Heart left ventricle (tissue), 16 donors: Measurements from ENCODE around the gene TUBA8. TPM values are rescaled to one million over a fixed set of nuclear protein-coding genes. Genes with fewer than 3 reads are reported as not detected.
"Not testable (repeated sequence)": the region's sequence is repeated elsewhere in the genome, so short reads cannot be mapped to it uniquely, and the experiment has no call there.

ENCODE experiments used
- ATAC-seq, 4 donors: fragments of 200-7000 bp; cut with Tn5 transposase; one replicate each; pipeline ENCODE4 v1.9.1; 2020 to 2022; ENCODE audit warnings: moderate library complexity in 4 of 4, mild to moderate bottlenecking in 3 of 4, moderate number of reproducible peaks in 1 of 4
- DNase-seq, 5 donors: peaks; one replicate each; pipeline ENCODE4 v3.0.0-alpha.2; 2020
- H3K27ac ChIP-seq, 12 donors: fragments of 200-600 bp; sonication (generic) in 4 of 12; one replicate each; pipeline versions ENCODE4 v1.5.0 to v1.8.0; 2016 to 2022; ENCODE audit warnings: mild to moderate bottlenecking in 2 of 12
- H3K27me3 ChIP-seq, 9 donors: fragments of 200-600 bp; sonication (generic) in 2 of 9; one replicate each; pipeline versions ENCODE4 v1.5.1 to v1.8.0; 2016 to 2022; ENCODE audit warnings: mild to moderate bottlenecking in 3 of 9
- H3K36me3 ChIP-seq, 9 donors: fragments of 200-600 bp; sonication (generic) in 2 of 9; one replicate each; pipeline versions ENCODE4 v1.5.0 to v1.8.0; 2018 to 2022; ENCODE audit warnings: mild to moderate bottlenecking in 2 of 9
- H3K4me1 ChIP-seq, 12 donors: fragments of 200-600 bp; sonication (generic) in 4 of 12; one replicate each; pipeline versions ENCODE4 v1.5.0 to v1.8.0; 2016 to 2022; ENCODE audit warnings: mild to moderate bottlenecking in 3 of 12
- H3K4me3 ChIP-seq, 12 donors: fragments of 200-600 bp; sonication (generic) in 4 of 12; one replicate each; pipeline versions ENCODE4 v1.5.0 to v1.8.0; 2017 to 2022; ENCODE audit warnings: mild to moderate bottlenecking in 9 of 12, moderate library complexity in 4 of 12
- H3K9me3 ChIP-seq, 12 donors: fragments of 200-600 bp; sonication (generic) in 4 of 12; one replicate each; pipeline versions ENCODE4 v1.5.0 to v1.8.0; 2016 to 2022; ENCODE audit warnings: mild to moderate bottlenecking in 1 of 12
- POLR2A ChIP-seq, 2 donors: fragments of 450-650 bp; IDR thresholded peaks; one replicate each; pipeline ENCODE4 v1.6.1; 2017; ENCODE audit warnings: antibody characterized with exemption in 2 of 2, mild to moderate bottlenecking in 2 of 2, moderate library complexity in 2 of 2
- WGBS, 4 donors: extraction: QIAGEN DNeasy Blood & Tissue Kit in 2 of 4; methylation state at CpG; one replicate each; pipeline versions ENCODE4 v1.1.5 to v1.1.7; 2013 to 2018; 5-methylcytosine and 5-hydroxymethylcytosine counted together
- intact Hi-C, 10 donors: fragments of 100-400 bp; cut with DNase I; formaldehyde crosslinking; loops; one replicate each; pipeline versions ENCODE4 v1.11.1 to v1.14.2; 2022
- long read RNA-seq, 3 donors: library from polyadenylated mRNA; unstranded; transcript quantifications; one replicate each; pipeline ENCODE4 v2.0.0, GENCODE V29; 2020 to 2021
- polyA plus RNA-seq, 2 donors: library from polyadenylated mRNA; stranded (reverse); fragments of 200-250 nt; gene quantifications; one replicate each; pipeline ENCODE4 v1.2.3, GENCODE V29; 2013
- total RNA-seq, 9 donors: library from RNA; depleted of rRNA in 2 of 9; stranded (reverse); fragments of >200 nt in 2 of 9; fragmentation: NEBNext Ultra II Directional in 3 of 9; extraction: Animal tissue kit (Norgen Biotek cat#: 25700) in 3 of 9; gene quantifications; one replicate each; pipeline versions ENCODE4 v1.1.0 to v1.2.4, GENCODE V29; 2016 to 2023
- TF ChIP-seq, protein P1 (sequence below), 12 donors: fragments of 200-600 bp; sonication (generic) in 4 of 12; IDR thresholded peaks; one replicate each; pipeline versions ENCODE4 v1.5.0 to v1.8.0; 2018 to 2022; ENCODE audit warnings: antibody characterized with exemption in 12 of 12, mild to moderate bottlenecking in 5 of 12
- donor health status: ischemic (EF 13 %, LVEDD 7.1; RV severe dilation, severe dysfunction).
- donor health status: healthy with polysubstance abuse.
- donor health status: DM: no; HTN: yes; CAD: no.
- donor health status: DM: no; HTN: no; CAD: no.
- donor health status: ischemic (EF 25% LVEDD 6.9; RV normal size, moderate dysfunction).
- donor health status: ischemic (EF 25% LVEDD 5.7; RV mildly dilated, moderate dysfunction).
- donor health status: healthy.
- donor health status: DM: yes; HTN: yes; CAD: no.
- donor health status: ischemic (EF 35%, LVEDD 5.7; RV mildly dilated, moderate dysfunction).
- donor health status: nonischemic (EF 11% LVEDD 7.7; RV severe dilation, severe dysfunction).
- donor health status: DM: yes; HTN: yes; CAD: no.
- donor health status: PGD.
- donor health status: ischemic (EF 29% LVEDD 5.4; RV normal size, mild dysfunction).
- donor health status: nonischemic (EF 23%, LVEDD 6.1; RV moderate dilation, normal function).

Gene TUBA8
- 100 to 1,000 TPM in 4 of 9 donors, 10 to 100 TPM in 5; 56.3 to 183 (median 92.2) TPM for total RNA-seq
- polyA plus RNA-seq: 100 to 1,000 TPM in 1 of 2 donors, 10 to 100 TPM in 1; 44.1 to 338 TPM
- long read RNA-seq, donor 1, transcript TUBA8-202 (5 exons, 2,018 nt): major isoform, 349 of 392 reads
- long read RNA-seq, donor 1, partial matches to known transcripts: 19 of 392 reads
- long read RNA-seq, donor 1, other reads (novel, unspliced or antisense): 20 of 392 reads
- long read RNA-seq, donor 2, transcript TUBA8-203 (4 exons, 1,700 nt): minor isoform, 9 of 644 reads
- long read RNA-seq, donor 2, transcript TUBA8-202 (5 exons, 2,018 nt): major isoform, 578 of 644 reads
- long read RNA-seq, donor 2, partial matches to known transcripts: 13 of 644 reads
- long read RNA-seq, donor 2, other reads (novel, unspliced or antisense): 42 of 644 reads
- long read RNA-seq, donor 3, transcript TUBA8-202 (5 exons, 2,018 nt): major isoform, 66 of 90 reads
- long read RNA-seq, donor 3, partial matches to known transcripts: 12 of 90 reads
- long read RNA-seq, donor 3, other reads (novel, unspliced or antisense): 11 of 90 reads

DNA sequence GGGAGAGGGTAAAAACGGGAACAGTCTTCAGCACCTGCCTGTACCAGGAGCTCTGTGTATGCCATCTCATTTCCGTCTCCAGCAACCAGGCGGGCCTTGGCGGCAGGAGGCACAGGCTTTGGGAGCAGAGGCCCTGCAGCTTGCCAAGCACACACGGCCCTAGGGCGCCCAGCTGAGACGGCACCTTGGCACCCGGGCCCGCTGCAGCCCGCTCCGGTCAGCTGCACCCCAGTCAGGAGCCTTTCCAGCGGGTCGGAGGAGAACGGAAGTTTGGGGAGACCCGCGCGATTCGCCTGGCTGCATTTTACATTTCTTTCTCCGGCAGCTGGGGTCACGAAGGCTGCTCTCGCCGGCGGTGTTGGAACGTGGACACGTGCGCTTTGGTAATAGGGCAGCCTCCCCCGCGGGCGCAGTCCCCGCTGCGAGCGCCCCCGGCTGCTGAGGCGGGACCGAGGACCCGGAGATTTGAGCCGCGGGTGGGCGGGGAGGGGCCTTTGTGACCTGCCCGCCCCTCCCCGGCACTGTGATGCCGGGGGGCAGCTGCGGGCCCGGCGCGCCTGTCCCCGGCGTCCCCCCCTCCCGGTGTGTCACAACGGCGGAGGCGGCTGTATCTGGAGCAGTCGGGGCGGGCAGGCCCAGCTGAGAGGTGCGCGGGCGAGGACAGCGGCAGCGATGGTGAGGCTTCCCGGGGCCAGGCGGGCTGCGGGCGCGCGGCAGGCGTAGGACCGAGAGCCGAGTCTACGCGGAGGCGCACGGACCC lies at the start of gene TUBA8:
Gene TUBA8 (plus strand): TSS at position 616 of the 760 bp plus-strand sequence. CDS start 57 bp downstream, at position 673.
- peak; percentile 46 to 79 (median 61) for DNase-seq
- peak within 1 kb of the TSS; percentile 46 to 74 (median 58) for H3K4me3 ChIP-seq
- H3K4me1 ChIP-seq: peaks cover 0 to 53% (median 26%) of the 10 kb centered on the region in 12 donors
- TF ChIP-seq, protein P1, sequence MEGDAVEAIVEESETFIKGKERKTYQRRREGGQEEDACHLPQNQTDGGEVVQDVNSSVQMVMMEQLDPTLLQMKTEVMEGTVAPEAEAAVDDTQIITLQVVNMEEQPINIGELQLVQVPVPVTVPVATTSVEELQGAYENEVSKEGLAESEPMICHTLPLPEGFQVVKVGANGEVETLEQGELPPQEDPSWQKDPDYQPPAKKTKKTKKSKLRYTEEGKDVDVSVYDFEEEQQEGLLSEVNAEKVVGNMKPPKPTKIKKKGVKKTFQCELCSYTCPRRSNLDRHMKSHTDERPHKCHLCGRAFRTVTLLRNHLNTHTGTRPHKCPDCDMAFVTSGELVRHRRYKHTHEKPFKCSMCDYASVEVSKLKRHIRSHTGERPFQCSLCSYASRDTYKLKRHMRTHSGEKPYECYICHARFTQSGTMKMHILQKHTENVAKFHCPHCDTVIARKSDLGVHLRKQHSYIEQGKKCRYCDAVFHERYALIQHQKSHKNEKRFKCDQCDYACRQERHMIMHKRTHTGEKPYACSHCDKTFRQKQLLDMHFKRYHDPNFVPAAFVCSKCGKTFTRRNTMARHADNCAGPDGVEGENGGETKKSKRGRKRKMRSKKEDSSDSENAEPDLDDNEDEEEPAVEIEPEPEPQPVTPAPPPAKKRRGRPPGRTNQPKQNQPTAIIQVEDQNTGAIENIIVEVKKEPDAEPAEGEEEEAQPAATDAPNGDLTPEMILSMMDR (IDR thresholded peaks at IDR 0.05): peak in 2 of 12 donors; percentile 2 to 23
- TF ChIP-seq POLR2A (IDR thresholded peaks at IDR 0.05): peak; percentile 14 to 43
- ATAC-seq: peak; percentile 42 to 72 (median 64)
- 1 to 2% (median 1%) methylated on average over 28 to 72 of the region's 72 CpGs for WGBS, 4 donors
- H3K27me3 ChIP-seq: peaks cover 0 to 39% (median 0%) of the 10 kb centered on the region in 9 donors
- peak within 1 kb of the TSS; percentile 69 to 97 (median 84) for H3K27ac ChIP-seq
- H3K9me3 ChIP-seq: no peaks in the 10 kb centered on the region
- intact Hi-C loops: no loop called here
- H3K36me3 ChIP-seq: no peaks in the 10 kb centered on the region

DNA sequence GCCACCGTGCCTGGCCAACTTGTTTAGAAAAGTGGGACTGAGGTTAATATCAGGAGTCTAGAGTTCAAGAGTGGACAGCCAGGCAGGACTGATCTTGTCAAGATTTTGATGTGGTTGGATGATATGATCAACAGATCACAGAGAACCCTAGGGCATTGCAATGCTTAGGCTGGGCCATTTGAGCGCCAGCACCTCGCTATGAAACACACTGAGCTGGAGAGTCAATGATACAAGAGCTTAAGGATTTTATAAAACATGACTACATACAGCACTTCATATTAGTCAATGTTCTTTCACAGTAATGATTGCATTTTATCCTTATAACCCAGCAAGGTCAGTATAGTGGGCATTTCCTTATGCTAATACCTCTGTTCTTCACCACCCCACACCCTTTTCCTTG lies 48.2 kb upstream of the TUBA8 start:
- H3K27ac ChIP-seq: no peak overlapping the region
- H3K9me3 ChIP-seq: no peaks in the 10 kb centered on the region
- no peak overlapping the region for H3K4me3 ChIP-seq
- H3K36me3 ChIP-seq: no peaks in the 10 kb centered on the region
- 91 to 98% (median 97%) methylated on average over 3 of the region's 3 CpGs for WGBS, 4 donors
- no peak for TF ChIP-seq POLR2A (IDR thresholded peaks at IDR 0.05)
- TF ChIP-seq, protein P1 (IDR thresholded peaks at IDR 0.05): no peak
- peaks cover 0 to 8% (median 0%) of the 10 kb centered on the region in 9 donors for H3K27me3 ChIP-seq
- DNase-seq (no peak), ATAC-seq (no peak)
- H3K4me1 ChIP-seq: peaks cover 0 to 33% (median 8%) of the 10 kb centered on the region in 12 donors
- intact Hi-C loops: no loop called here

DNA sequence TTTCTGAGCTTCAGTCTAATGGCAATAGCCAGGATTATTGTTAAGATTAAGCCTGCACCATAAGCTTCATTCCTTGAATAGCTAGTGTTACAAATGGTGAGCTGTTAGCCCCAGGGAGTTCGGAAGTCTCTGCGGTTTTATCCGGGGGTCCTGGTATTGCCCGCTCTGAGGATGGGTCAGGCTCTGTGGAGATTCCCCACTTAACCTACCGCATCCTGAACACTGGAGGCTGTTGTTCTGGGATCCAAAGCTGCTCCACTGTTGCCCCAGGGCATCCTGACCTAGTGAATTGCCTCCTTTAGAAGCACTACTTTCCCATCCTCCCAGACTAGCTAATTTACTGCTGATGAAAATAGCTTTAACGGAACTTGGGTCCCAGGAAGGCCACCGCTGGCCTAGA lies 47.3 kb upstream of the TUBA8 start:
- Histone ChIP-seq H3K4me3 (no peak overlapping the region), H3K36me3 (no peaks in the 10 kb centered on the region), H3K27me3 (peaks cover 0 to 8% (median 0%) of the 10 kb centered on the region in 9 donors), H3K27ac (no peak overlapping the region), H3K9me3 (no peaks in the 10 kb centered on the region), H3K4me1 (peaks cover 0 to 31% (median 6%) of the 10 kb centered on the region in 12 donors)
- ATAC-seq: no peak
- WGBS, 4 donors: 90 to 93% (median 93%) methylated on average over 7 of the region's 7 CpGs
- DNase-seq: no peak
- TF ChIP-seq POLR2A (IDR thresholded peaks at IDR 0.05): no peak
- TF ChIP-seq, protein P1 (IDR thresholded peaks at IDR 0.05): no peak
- intact Hi-C loops: no loop called here

DNA sequence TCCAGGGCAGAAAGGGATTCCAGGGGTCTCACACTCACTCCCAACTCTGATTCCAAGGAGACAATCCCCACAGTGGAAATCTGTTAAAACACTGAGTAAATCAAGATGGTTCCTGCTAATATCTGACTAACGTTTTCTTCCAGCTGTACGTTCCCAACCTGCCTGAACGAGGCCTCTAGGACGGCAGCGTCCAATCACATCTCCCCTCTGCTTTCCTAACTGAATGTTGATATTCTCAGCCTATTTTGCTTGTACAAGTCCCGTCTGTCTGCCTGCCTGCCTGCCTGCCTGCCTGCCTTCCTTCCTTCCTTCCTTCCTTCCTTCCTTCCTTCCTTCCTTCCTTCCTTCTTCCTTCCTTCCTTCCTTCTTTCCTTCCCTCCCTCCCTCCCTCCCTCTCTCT lies 46.9 kb upstream of the TUBA8 start:
- H3K36me3 ChIP-seq, DNase-seq, ATAC-seq, H3K27me3 ChIP-seq, H3K27ac ChIP-seq, H3K4me3 ChIP-seq, intact Hi-C loops, H3K9me3 ChIP-seq: not testable (repeated sequence)
- peaks cover 0 to 33% (median 6%) of the 10 kb centered on the region in 12 donors for H3K4me1 ChIP-seq
- WGBS, 4 donors: 69 to 87% (median 75%) methylated on average over 6 of the region's 6 CpGs
